Activated CD8-positive, alpha-beta memory T cell treated with anti-CD3 and anti-CD28 coated beads, Interleukin-2, amount 50 U/mL, for 48 hours (primary cell): Measurements from ENCODE around the gene MCM5.
"Not testable (repeated sequence)": the region's sequence is repeated elsewhere in the genome, so short reads cannot be mapped to it uniquely, and the experiment has no call there.

Source experiments
- DNase-seq: peaks from one replicate; pipeline ENCODE4 v3.0.0-alpha.2; 2020

Gene MCM5

GRCh38 chr22:35379146-35379993, 20.6 kb upstream of the MCM5 start:
- no peak for DNase-seq

GRCh38 chr22:35380013-35380412, 19.9 kb upstream of the MCM5 start:
- no peak for DNase-seq

- DNase-seq: peak; percentile 79
These were observed 19.2 kb upstream of the MCM5 start, which contains the start of gene HMOX1 for GRCh38 chr22:35380537-35381423. HMOX1 (plus strand) TSS chr22:35381096; CDS start chr22:35381174, 78 bp downstream.

GRCh38 chr22:35381424-35382009, 18.4 kb upstream of the MCM5 start:
- DNase-seq: no peak

GRCh38 chr22:35383679-35384071, 16.3 kb upstream of the MCM5 start:
- DNase-seq: no peak

GRCh38 chr22:35384527-35384926, 15.4 kb upstream of the MCM5 start:
- DNase-seq: no peak

- DNase-seq: no peak
These were observed 14.9 kb upstream of the MCM5 start for GRCh38 chr22:35384975-35385588.

GRCh38 chr22:35386670-35387288, 13.2 kb upstream of the MCM5 start:
- DNase-seq: no peak

GRCh38 chr22:35390933-35391332, 9.0 kb upstream of the MCM5 start:
- DNase-seq: no peak

GRCh38 chr22:35392357-35392756, 7.6 kb upstream of the MCM5 start:
- no peak for DNase-seq

GRCh38 chr22:35393116-35394010, 6.6 kb upstream of the MCM5 start:
- no peak for DNase-seq

GRCh38 chr22:35394011-35394312, 6.0 kb upstream of the MCM5 start:
- DNase-seq: no peak

- no peak for DNase-seq
These were observed 5.0 kb upstream of the MCM5 start for GRCh38 chr22:35394810-35395563.

GRCh38 chr22:35396622-35397021, 3.3 kb upstream of the MCM5 start:
- DNase-seq: not testable (repeated sequence)

- no peak for DNase-seq
These were observed 2.6 kb upstream of the MCM5 start for GRCh38 chr22:35397095-35397904.

GRCh38 chr22:35398591-35398973, 1.4 kb upstream of the MCM5 start:
- DNase-seq: no peak

- no peak for DNase-seq
These were observed 744 bp upstream of the MCM5 start for GRCh38 chr22:35399114-35399677.

- DNase-seq: no peak
These were observed 506 bp downstream of the MCM5 start for GRCh38 chr22:35400501-35400790.

- DNase-seq: no peak
These were observed 1.9 kb downstream of the MCM5 start for GRCh38 chr22:35401863-35402262.

GRCh38 chr22:35403356-35403755, 3.4 kb downstream of the MCM5 start:
- DNase-seq: no peak
